NCI-H2081 (cell line): ENCODE results near the gene PRKCA.

ENCODE experiments used
- DNase-seq, 2 experiments: peaks; one replicate each; lab custom pipeline; 2025; lab: John Stamatoyannopoulos, UW

PRKCA gene

GRCh38 chr17:66807182-66807581 is 504.8 kb downstream of the PRKCA start:
- DNase-seq: peak; percentile 17 to 47

DNA sequence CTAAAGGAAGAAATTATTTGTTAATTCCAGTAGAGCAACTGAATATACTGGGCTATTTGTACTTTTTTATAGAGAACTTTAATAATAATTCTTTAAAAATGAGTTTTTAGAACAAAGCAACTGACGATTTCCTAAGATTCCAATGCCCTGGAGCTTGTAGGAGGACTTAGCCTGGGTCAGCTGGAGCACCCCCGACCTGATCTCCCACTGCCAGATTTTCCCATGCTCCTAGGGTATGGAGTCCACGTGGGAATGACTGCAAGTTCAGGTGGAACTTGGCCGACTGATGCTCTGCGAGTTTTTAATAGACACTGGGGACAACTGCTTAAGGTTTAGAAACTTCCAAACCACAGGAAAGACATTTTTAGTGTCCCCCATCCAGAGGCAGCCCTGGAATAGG is 507.0 kb downstream of the PRKCA start:
- DNase-seq: no peak

DNA sequence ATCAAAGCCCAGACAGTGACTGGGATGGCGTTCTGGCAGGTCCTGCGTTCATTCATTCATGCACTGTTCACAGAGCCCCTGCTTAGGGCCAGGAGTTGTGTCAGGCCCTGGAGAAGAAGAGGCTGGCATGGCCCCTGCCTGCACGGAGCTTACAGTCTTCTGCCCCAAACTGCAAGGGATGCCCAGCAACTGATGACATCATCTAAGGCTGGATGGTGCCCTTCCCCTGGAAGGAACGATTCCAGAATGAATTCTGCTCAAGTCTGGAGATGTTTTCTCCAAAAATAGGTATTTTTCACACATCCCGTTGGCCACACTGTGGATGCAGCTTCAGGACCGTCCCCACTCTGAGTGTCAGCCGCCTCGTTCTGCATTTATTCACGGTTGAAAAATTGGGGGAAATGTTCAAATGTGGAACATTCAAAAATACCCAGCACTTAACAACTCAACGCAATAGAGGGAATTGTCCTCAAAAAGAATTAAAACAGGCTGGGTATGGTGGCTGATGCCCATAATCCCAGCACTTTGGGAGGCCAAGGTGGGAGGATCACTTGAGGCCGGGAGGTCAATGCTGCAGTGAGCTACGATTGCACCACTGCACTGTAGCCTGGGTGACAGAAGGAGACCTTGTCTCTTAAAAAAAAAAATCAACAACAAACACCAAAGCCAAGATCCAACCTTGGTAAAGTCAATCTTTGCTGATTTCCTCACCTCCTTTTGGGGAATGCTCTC is 508.7 kb downstream of the PRKCA start:
- DNase-seq: no peak

- no peak for DNase-seq
Observed at GRCh38 chr17:66811683-66812054, 509.3 kb downstream of the PRKCA start.

DNA sequence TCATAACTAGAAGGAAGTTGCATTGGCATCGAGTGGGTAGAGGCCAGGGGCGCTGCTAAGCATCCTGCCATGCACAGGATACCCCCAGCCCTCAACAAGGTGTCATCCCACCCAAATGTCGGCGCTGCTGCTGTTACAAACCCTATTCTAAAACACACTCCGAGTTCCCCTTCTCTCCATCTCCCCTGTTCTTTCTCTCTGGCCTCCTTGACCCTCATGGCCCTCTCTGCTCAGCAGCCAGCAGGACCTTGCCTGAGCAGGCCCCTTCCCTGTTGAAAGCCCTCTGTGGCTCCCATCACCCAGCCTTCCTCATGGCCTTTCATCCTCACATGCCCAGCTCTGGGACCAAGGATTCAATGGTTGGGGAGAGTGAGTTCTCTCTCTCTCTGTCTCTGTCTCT is 510.2 kb downstream of the PRKCA start:
- no peak for DNase-seq

- no peak for DNase-seq
Observed at GRCh38 chr17:66813296-66813695, 510.9 kb downstream of the PRKCA start.

DNA sequence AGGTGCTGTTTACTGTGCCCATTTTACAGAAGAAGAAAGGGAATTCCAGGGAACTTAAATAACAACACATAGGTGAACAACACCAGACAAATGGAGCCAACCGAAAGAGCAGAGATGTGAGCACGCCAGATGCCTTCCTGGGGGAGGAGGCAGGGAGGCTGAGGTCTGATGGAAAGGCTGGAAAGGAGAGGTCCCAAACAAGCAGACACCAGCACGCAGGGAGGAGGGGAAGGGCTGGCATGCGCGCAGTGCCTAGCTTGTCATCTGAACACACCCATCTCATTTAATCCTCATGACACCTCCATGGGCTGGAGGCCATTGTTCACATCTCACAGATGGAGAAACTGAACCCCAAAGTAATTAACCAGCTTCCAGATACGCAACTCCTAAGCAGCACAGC is 511.6 kb downstream of the PRKCA start:
- no peak for DNase-seq

GRCh38 chr17:66814570-66814969 is 512.2 kb downstream of the PRKCA start:
- no peak for DNase-seq

- no peak for DNase-seq
Observed at GRCh38 chr17:66817750-66818149, 515.3 kb downstream of the PRKCA start.

GRCh38 chr17:66819466-66819865 is 517.1 kb downstream of the PRKCA start:
- no peak for DNase-seq

DNA sequence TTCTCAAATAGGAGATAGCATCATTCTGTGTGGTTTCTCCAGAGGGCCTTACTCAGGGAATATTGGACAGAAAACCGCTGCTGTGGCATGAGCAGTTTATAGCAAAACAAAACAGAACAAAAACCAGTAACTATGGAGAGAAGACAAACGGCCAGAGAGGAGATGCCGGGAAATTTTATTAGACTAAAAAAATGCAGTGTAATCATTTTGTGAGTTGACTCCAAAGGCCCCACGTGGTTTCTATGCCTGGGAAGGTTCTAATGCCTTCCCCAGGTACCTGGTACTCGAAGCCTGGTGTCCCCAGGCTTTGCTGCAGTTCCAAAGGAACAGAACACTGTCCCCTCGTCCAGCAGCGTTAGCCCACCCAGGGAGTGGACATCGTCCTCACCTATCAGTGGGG is 519.6 kb downstream of the PRKCA start:
- DNase-seq: no peak

- DNase-seq: no peak
Observed at GRCh38 chr17:66826856-66827255, 524.4 kb downstream of the PRKCA start.

GRCh38 chr17:66829386-66829864 is 527.0 kb downstream of the PRKCA start:
- DNase-seq: no peak

- DNase-seq: no peak
Observed at GRCh38 chr17:66829883-66830282, 527.5 kb downstream of the PRKCA start.

DNA sequence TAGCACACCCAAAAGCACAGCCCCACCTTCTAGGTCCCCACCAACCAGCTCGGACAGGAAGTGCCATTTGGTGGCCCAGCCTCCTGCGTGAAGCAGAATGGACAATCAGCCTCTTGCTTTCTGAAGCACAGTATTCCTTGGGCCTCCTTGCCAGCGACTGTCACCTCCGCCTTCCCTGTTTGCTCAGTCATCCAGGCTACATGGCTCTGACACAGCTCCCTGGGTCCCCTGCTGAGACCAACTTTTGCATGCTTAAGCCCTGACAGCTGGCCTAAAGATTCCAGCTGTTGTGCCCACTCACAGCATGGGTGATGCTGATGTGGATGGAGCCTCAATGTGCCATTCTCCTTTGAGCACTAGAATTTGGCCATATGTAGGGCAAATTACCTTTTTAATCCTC is 528.0 kb downstream of the PRKCA start:
- DNase-seq: no peak

DNA sequence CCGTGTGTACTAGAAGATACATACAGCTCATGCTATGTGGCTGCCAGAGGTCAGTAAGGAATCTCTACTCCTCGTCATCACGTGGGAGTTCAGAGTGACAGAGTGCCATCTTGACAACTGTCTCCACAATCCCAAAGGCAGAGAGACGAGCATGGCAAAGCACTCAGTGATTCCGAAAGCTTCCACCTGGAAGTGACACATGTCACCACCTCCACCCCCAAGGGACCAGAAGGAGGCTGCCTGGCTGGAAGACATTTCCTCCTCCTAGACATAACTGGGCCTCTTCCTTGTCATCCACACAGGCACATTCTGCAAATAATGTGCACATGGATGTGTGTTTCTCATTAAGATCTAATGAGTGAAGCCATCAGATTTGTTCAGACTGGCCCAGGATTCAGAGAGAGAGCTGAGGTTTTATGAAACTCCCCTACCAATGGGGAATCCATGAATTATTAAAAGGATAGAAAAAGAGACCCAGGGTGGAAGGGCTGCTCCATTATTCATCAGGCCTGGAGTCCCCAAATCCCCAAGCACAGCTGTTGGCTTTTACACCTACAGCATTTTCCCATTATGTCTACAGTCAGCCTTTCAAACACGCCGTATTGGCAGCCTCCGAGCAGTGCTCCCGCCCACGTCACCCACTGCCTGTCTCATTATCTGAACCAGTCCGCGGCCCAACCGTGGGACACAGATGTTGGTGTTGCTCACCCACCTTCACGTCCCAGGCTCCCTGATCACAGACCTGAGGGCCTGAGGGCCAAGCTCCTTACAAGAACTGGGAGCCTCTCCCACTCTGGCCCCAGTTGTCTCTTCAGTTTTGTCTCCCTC is 529.2 kb downstream of the PRKCA start:
- DNase-seq: no peak

DNA sequence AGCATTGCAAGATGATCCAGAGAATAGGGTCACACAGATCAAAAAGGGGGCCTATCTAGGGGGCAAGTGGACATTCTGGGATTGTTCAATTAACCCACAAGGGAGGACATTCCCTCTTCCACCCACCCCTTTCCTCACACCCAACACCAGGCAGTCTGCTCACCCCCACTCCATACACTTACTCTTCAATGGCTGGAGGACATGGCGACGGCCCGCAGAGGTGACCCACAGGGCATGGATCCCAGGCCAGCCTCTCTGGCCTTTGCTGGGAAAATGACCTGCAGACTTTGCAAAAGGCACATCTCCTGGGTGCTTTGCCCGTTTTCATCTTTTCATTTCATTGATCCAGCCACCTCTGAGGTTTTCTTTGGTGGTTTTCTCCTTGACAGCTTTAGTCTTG is 530.8 kb downstream of the PRKCA start:
- no peak for DNase-seq

DNA sequence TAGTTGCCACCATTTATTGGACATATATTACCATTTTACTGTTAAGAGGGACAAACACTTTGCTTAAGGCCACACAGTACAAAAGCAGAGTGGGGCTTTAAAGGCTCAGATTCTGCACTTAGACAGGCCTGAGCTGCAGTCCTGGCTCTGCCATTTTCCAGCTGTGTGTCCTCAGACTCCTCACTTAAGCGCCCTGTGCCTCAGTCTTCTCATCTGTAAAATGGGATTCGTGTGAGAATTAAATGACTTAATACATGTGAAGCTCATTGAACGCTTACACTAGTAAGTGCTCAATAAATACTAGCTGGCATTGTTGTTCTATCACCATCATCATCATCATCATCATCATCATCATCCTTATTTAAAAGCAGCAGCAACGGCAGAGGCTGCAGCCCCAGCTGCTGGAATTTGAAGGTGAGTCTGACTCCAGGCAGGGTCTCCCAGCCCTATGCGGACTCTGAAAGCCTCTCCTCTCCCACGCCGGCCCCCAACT is 532.1 kb downstream of the PRKCA start:
- no peak for DNase-seq

DNA sequence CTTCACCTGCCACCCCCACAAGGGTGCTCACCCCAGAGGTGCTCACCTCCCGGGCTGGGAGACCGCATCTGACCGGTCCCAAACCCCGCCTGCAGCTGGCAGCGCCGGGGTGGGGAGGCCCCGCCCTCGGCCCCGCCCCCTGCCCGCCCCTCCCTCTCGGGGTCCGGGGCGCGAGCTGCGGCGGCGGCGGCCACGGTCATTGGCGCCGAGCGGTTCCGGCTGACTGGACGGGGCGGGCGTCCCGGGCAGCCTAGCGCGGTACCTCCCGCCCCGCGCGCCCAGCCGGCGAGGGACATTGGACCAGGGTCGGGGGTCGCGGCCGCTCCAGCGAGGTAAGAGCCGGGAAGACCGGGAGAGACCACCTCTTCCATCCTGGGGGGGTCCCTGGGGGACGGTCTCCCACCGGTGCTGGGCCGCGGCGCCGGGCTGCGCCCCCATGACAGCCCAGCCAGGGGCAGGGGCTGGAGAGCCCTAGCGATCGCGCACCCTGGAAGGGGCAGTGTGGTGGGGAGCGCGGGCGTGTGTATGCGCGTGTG is 532.6 kb downstream of the PRKCA start, which contains the start of gene CACNG5:
Gene CACNG5, plus strand, starts transcription at position 199 of the 536 bp plus-strand sequence. CDS start 42,216 bp downstream, outside the sequence.
- peak in 1 of 2 experiments; percentile 24 for DNase-seq

DNA sequence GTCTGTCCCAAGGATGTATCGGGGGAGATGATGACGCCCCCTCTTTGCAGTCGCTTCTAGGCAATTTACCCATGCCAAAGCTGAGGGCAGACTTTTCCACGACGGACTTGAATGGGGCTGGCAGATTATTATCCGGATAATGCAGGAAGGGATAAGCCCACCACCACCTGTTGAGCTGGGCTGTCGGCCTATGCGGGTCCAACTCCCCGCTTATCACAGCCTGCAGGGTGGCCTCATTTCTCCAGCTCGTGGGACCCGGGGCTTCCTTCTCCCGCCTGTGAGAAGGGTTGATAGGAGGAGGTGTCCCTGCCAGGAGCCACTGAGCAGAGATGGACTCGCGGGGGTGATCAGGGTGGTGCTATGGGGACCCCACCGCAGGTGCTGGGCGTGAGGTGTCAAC is 533.1 kb downstream of the PRKCA start:
- DNase-seq: no peak

- DNase-seq: no peak
Observed at GRCh38 chr17:66836063-66837005, 533.9 kb downstream of the PRKCA start.

DNA sequence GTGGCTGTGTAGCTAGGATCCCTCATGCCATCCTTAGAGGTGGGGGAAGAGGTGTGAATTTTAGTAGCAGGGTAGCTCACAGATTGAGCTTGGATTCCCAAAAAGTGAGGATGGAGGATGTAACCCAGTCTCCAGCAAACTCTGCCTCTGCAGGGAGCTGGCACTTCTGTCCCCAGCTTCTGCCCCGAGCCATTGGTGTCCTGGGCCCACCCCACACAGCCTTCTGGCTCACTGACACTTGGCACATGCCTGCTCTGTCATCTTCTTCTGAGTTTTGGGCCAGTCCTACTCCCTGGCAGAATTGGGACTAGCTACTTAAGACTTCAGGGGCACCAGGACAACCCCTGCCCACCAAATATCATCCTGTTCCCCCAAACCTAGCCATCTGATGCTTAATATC is 534.8 kb downstream of the PRKCA start:
- no peak for DNase-seq
